Epithelial cell of proximal tubule (primary cell): ENCODE data around the gene CFAP58. TPM values are rescaled to one million over a fixed set of nuclear protein-coding genes. Genes with fewer than 3 reads are reported as not detected.

Experiments
- DNase-seq: peaks from one replicate; pipeline ENCODE4 v3.0.0-alpha.2; 2011; ENCODE audit warnings: low read depth
- H3K4me3 ChIP-seq: 2 replicates; pipeline ENCODE4 v1.5.1; 2011; ENCODE audit warnings: low read depth, mild to moderate bottlenecking, low read length
- total RNA-seq: library from RNA; depleted of rRNA; stranded (reverse); fragments of >200 nt; gene quantifications from 2 replicates; pipeline ENCODE4 v1.2.3, GENCODE V29; 2015
- TF ChIP-seq, protein P1 (sequence below): conservative IDR thresholded peaks from 2 replicates; pipeline ENCODE4 v1.5.1; 2012; ENCODE audit warnings: low read depth, mild to moderate bottlenecking, low read length

CFAP58 gene
- total RNA-seq, 1 donor from 2014 or later = 0.23 TPM

DNA sequence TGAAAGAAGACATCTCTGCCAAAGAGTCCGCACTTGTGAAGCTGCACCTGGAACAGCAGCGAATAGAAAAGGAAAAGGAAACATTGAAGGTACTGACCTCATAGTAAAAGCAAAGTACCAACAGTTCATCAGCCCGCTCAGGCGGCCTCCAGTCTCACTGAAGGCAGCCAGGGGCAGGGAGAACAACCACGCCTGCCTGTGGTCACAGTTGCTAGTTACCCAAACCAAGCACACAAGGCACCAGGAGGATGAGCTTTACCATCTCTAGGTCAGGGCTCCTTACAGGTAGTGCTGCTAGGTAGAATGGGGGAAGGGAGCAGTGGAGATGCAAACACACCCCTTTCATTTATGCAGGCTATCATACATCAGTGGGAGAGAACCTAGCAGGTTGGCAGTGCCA lies 39.8 kb downstream of the CFAP58 start:
- DNase-seq = no peak
- no peak overlapping the region for H3K4me3 ChIP-seq
- TF ChIP-seq, protein P1, sequence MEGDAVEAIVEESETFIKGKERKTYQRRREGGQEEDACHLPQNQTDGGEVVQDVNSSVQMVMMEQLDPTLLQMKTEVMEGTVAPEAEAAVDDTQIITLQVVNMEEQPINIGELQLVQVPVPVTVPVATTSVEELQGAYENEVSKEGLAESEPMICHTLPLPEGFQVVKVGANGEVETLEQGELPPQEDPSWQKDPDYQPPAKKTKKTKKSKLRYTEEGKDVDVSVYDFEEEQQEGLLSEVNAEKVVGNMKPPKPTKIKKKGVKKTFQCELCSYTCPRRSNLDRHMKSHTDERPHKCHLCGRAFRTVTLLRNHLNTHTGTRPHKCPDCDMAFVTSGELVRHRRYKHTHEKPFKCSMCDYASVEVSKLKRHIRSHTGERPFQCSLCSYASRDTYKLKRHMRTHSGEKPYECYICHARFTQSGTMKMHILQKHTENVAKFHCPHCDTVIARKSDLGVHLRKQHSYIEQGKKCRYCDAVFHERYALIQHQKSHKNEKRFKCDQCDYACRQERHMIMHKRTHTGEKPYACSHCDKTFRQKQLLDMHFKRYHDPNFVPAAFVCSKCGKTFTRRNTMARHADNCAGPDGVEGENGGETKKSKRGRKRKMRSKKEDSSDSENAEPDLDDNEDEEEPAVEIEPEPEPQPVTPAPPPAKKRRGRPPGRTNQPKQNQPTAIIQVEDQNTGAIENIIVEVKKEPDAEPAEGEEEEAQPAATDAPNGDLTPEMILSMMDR = no peak

DNA sequence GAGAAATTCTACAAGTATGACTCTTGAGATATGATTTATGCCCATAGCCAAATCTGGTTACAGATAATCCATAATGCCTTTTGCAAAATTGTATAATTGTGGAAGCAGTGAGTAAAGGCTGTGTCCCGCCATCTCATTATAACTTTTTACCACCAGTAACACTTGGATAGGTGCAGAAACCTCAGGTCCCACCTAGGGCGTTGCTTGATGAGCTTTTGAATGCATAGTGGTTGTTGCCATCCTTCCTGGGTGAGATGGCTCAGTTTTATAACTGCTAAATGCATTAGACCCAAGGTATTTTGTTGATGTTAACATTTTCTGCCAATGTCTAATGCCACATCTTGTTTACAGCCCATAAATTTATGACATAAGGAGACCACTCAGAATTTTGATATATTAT lies 42.9 kb downstream of the CFAP58 start:
- TF ChIP-seq, protein P1 = no peak

DNA sequence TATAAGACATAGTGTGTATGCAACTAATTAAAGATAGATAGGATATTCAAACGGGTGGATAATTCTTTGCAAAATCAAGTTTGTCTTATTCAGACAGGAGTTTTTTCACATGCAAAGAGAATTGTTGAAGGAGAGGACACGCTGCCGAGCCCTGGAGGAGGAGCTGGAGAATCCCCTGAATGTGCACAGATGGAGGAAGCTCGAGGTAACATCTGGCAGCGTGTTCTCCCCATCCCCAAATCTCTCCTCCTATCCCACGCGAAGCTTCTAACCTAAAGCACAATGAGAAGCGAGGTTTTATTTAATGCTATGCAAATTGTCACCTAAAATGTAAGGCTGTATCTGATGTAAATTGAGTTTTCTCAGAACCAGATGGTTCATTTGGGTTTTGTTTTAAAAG lies 50.0 kb downstream of the CFAP58 start:
- H3K4me3 ChIP-seq = no peak overlapping the region
- TF ChIP-seq, protein P1 = no peak
- DNase-seq = no peak

More for the DNA sequence above, 42.9 kb downstream of the CFAP58 start:
- H3K4me3 ChIP-seq = no peak overlapping the region
- DNase-seq = no peak

DNA sequence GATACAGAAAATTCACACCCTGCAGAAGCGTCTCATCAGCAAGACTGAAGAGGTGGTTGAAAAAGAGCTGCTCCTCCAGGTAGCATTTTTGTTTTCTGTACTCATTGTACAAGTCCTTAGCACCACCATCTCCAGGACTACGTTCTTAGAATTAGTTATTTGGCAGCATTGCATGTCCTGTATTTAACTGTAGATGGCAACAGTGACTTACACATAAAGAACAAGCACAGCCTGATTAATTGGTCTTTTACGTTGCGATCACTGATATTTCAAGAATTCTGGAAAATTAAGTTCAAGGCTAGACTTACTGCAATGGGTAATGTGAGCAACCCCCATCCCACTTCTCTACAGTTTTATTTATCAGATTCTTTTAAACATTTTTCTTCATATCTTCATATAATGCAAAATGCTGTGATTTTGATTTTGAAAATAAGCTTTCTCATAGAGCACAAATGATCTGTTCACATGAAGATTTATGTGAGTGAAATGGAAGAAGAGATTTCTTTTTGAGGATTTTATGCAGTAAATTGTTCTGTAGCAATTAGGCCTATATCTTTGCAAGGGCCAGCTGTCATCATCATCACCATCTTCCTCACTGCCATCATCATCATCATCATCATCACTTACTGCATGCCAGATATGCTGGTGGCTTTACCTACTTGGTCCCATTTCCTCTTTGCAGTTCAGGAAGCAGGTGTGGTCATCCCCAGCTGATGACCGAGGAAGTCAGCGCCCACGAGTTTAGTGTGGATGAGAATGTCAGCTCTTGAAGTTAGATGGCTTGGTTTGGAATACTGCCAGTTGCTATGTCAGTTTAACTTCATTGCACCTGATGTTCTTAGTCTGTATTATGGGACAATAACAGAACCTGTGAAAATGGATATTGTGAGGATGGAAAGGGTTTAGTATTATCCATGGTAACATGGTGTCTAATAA lies 53.4 kb downstream of the CFAP58 start:
- H3K4me3 ChIP-seq = no peak overlapping the region
- DNase-seq = no peak
- TF ChIP-seq, protein P1 = peak; percentile 75

DNA sequence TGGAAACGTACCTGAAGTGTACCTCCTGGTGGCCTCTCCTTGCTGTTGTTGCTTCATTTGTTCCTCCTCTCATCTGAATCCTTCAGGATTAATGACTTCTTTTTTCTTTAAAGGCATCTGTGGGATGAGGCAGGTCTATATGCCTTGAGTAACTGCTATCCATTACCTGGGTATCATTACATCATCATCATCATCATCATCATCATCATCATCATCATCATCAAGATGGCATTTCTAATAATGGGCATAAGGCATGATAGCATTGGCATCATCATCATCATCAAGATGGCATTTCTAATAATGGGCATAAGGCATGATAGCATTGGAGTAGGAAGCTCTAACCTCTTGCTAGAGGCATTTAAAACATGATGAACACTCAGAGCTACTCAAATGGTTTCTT lies 59.9 kb downstream of the CFAP58 start:
- TF ChIP-seq, protein P1 = no peak
- no peak for DNase-seq
- H3K4me3 ChIP-seq = no peak overlapping the region

DNA sequence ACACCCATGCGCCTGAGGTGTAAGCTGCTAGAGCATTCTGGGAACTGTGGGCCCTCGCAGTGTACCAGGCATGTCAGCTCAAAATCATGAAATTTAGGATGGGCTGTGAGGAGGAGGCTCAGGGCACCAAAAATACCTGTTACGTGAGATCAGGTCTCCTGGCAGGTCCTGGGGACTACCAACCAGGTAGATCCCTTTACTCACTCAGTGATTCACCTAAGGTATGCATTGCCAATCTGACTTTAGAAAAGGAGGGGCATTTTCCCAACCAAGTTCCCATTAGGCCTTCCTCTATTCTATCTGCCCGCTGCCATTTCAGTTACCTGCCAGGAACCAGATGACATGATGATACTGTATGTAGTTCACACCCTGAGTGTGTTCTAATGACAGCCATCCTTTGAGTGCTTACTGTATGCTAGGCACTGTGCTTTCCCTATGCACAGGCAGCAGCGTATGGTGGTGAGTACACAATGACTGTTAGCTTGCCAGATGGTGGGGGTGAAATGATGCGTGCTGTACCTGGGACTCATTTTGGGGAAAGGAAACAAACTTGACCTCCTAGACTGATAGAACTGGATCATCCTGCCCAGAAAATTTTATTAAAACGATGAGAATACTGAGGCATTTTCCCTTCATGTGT lies 62.0 kb downstream of the CFAP58 start:
- DNase-seq = no peak
- TF ChIP-seq, protein P1 = no peak
- no peak overlapping the region for H3K4me3 ChIP-seq

DNA sequence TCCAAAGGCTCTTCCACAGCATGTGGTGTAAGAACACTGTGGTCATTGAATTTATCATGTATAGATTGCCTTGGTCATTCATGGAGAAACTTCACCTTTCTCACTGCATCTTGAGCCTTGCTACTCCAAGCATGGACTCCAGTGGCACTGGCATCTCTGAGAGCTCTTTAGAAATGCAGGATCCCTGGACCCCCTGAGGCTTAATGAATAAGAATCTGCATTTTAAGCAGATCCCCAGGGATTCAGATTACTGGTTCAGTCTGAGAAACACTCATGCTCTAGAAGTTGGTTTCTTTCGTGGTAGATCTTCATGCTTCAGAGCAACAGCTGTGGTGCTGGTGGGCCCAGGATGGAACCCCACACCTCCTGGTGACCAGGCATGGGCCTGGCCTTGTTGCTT lies 63.2 kb downstream of the CFAP58 start:
- no peak overlapping the region for H3K4me3 ChIP-seq
- TF ChIP-seq, protein P1 = no peak
- DNase-seq = no peak
